GM18511 (cell line): ENCODE measurements around the gene SAPCD2.

Experiments used
- ATAC-seq: cut with Tn5 transposase; IDR thresholded peaks from one replicate; pipeline ENCODE4 v1.9.1; 2021; ENCODE audit warnings: mild to moderate bottlenecking, moderate library complexity; ENCODE audit not compliant: unreplicated experiment

The SAPCD2 gene

GRCh38 chr9:137050570-137050969 lies 19.8 kb downstream of the SAPCD2 start:
- ATAC-seq: no peak

- no peak for ATAC-seq
Observed at GRCh38 chr9:137049544-137050449, 20.6 kb downstream of the SAPCD2 start.

GRCh38 chr9:137048655-137049543 lies 21.5 kb downstream of the SAPCD2 start:
- ATAC-seq: no peak

GRCh38 chr9:137046088-137046787 lies 24.1 kb downstream of the SAPCD2 start, which contains the start of gene NPDC1:
Gene NPDC1, minus strand, starts transcription at chr9:137046177. Its CDS starts 188 bp downstream, at chr9:137045989.
- no peak for ATAC-seq

GRCh38 chr9:137045294-137046087 lies 24.9 kb downstream of the SAPCD2 start:
- ATAC-seq: no peak

- no peak for ATAC-seq
Observed at GRCh38 chr9:137044502-137045177, 25.7 kb downstream of the SAPCD2 start.

- ATAC-seq: no peak
Observed at GRCh38 chr9:137044037-137044436, 26.3 kb downstream of the SAPCD2 start.

- no peak for ATAC-seq
Observed at GRCh38 chr9:137042751-137043727, 27.3 kb downstream of the SAPCD2 start.

GRCh38 chr9:137041124-137041523 lies 29.2 kb downstream of the SAPCD2 start:
- ATAC-seq: no peak

GRCh38 chr9:137040568-137040967 lies 29.8 kb downstream of the SAPCD2 start:
- no peak for ATAC-seq

- no peak for ATAC-seq
Observed at GRCh38 chr9:137039611-137040366, 30.6 kb downstream of the SAPCD2 start.

GRCh38 chr9:137038916-137039315 lies 31.4 kb downstream of the SAPCD2 start:
- ATAC-seq: no peak

- no peak for ATAC-seq
Observed at GRCh38 chr9:137037483-137037882, 32.9 kb downstream of the SAPCD2 start.

GRCh38 chr9:137037035-137037434 lies 33.3 kb downstream of the SAPCD2 start:
- ATAC-seq: no peak

- no peak for ATAC-seq
Observed at GRCh38 chr9:137035937-137036336, 34.4 kb downstream of the SAPCD2 start.

GRCh38 chr9:137035507-137035834 lies 34.9 kb downstream of the SAPCD2 start:
- no peak for ATAC-seq

- peak; percentile 69 for ATAC-seq
Observed at GRCh38 chr9:137034709-137035506, 35.4 kb downstream of the SAPCD2 start.
